ACHN (cell line): ENCODE measurements around the gene PPP1R12B.
"Not testable (repeated sequence)": the region's sequence is repeated elsewhere in the genome, so short reads cannot be mapped to it uniquely, and the experiment has no call there.

ENCODE experiments used
- DNase-seq: peaks from one replicate; pipeline ENCODE4 v3.0.0-alpha.2; 2015
- in situ Hi-C: cut with HindIII; loops from 2 replicates; pipeline ENCODE4 v1.10.0; 2017; ENCODE audit warnings: low sequenced_read_pairs, low pct_ligation_motif_present, low pct_unique_long_range_greater_than_20kb

The PPP1R12B gene

GRCh38 chr1:202625416-202626360 is 277.2 kb downstream of the PPP1R12B start:
- in situ Hi-C loops = no loop called here
- peak; percentile 83 for DNase-seq

- in situ Hi-C loops, DNase-seq: not testable (repeated sequence)
Measured at GRCh38 chr1:202627036-202627435, 278.5 kb downstream of the PPP1R12B start.

- in situ Hi-C loops = no loop called here
Measured at GRCh38 chr1:202627841-202628565, 279.5 kb downstream of the PPP1R12B start.

DNA sequence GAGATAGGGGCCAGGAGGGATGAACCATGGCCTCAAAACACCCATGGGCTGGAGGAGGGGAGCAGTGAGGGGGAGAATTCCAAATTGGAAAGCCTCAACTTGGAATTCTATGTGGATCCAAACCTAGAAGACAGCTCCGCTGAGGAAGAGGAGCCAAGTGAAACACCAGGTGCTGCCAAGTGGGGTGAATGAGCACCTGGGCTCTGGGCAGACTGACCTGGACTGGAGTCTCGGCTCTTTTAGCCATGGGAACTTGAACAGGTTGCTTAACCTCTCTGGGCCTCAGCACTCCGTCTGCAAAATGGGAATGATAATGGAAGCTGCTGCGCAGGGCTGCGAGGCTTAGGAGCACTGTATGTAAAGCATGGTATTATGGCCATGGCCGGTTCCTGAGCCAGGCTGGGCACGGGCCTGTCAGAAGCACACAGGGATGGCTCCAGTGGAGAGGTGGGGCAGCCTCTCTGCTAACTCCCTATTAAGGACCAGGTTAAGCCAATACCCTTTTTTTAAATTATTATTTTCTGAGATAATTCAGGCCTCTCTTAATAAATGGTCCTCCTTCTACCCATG is 280.2 kb downstream of the PPP1R12B start:
- in situ Hi-C loops = no loop called here
- no peak for DNase-seq

More at GRCh38 chr1:202627841-202628565, 279.5 kb downstream of the PPP1R12B start:
- no peak for DNase-seq

- in situ Hi-C loops, DNase-seq: not testable (repeated sequence)
Measured at GRCh38 chr1:202629257-202629811, 280.8 kb downstream of the PPP1R12B start.

GRCh38 chr1:202630096-202630495 is 281.6 kb downstream of the PPP1R12B start:
- in situ Hi-C loops, DNase-seq: not testable (repeated sequence)

DNA sequence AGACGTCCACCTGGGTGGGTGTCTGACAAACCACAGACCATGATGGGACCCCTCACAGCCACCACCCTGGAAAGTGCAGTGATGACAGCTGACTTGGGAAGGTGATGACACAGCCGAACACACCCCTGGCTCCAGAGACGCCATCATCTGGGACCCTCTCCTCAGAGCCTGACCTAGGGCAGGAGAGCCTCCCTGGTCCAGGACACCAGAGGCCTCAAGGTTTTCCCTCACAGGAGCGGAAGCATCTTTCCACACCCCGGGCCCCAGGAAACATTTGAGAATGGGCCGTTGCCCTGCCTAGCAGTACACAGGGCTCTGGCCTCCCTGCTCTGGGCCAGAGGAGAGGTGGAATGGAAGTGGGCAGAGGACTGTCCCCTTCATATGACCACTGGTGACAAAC is 282.0 kb downstream of the PPP1R12B start:
- in situ Hi-C loops = no loop called here

DNA sequence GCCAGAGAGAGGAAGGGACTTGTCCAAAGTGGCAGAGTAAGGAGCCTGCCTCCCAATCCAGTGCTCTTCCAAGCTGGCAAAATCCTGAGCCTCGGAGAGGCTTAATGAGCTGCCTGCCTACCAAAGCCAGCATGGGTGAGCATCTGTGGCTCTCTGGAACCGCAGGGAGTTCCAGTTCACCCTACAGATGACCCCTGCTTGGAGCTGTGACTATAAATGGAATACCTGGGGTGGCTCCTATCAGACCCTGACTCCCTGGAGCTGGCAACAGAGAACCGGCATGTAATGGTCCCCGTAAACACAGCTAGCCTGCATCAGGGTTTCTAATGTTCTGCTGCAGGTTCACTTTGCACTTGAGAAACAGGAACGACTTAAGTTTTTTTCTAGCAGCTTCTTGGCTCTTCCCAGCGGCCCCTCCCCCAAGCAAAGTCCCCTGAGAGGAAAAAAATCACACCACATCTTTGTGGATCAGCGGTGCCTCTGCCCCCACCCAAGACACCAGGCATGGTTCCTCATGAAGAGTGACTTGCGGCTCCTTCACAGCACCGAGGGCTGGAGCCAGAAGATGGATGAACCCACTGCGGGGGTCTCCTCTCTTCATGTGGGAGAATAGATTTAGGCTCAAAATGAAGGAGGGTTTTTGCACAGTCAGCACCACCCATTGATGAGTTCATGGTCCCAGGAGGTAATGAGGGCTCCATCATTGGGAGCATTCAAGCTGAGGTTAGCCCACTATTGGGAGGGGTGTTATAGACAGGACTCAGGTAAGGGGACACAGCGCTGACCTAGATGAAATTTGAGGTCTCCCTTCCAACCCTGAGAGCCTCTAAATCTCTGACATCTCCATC is 282.8 kb downstream of the PPP1R12B start:
- in situ Hi-C loops = no loop called here
- no peak for DNase-seq

More for the DNA sequence above, 282.0 kb downstream of the PPP1R12B start:
- DNase-seq = no peak

DNA sequence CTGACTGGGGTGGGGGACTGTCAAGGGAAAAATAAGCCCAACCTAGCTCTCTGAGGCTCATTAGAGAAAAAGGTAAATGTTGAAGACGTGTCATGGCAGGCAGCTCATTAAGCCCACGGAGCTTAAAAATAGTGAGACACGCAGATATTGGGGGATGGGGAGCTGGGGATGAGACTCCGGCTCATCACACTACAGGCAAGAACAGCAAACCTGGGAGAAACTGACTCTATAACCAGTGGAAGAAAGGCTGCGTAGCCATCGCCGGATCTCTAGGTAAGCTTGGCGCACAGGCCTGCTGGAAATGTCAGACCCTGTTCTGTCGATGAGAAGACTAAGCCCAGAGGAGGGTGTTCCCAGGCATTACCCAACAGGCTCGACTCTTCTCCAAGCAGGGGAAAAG is 283.7 kb downstream of the PPP1R12B start:
- DNase-seq = no peak
- in situ Hi-C loops = no loop called here

DNA sequence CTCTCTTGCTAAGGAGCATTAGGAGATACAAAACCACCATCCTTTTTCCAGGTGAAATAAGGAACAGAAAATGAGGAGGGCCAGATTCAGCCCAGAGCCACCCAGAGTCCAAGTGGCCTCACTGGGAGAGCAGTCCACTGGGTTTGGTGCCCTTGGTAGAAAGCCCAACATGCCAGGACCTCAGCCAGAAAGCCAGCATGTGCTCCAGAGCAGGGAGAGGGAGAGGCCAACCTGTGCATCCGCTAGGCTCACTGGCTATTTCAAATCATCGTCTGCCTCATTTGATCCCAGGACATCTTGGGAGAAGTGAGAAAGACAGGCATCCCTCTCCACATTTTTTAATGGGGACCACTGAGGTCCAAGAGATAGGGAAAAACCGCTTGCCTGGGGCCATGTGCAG is 287.7 kb downstream of the PPP1R12B start:
- DNase-seq, in situ Hi-C loops: not testable (repeated sequence)

DNA sequence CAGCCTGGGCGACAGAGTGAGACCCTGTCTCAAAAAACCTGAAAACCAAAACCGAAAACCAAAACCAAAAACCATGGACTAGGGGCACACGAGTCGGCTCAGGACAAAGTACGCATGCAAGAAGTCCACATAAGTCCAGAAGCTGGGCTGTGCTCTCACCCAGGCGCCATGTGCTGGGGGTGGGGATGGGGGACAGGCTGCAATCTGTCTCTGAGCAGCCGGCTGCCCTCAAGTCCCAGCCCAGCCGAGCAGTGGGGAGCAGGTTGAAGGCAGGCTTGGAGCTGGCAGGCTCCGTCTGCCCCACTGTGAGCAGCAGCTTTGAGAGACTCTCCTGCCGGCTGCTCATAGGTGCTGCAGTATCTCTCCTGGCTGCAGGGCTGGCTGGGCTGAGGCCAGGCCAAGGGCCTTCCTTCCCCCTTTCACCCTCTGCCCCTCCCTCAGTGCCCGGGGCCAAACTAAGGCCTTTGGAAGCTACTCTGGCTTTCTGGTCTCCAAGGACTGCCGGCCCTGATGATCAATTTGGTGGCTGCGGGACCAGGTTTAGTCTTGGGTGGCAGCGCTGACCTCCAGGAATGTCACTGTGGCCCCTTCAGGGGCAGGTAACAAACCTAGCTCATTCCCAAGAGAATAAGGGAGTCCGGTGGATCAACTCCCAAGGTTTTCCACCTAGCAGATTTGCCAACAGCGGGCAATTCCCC is 289.0 kb downstream of the PPP1R12B start:
- in situ Hi-C loops, DNase-seq: not testable (repeated sequence)

DNA sequence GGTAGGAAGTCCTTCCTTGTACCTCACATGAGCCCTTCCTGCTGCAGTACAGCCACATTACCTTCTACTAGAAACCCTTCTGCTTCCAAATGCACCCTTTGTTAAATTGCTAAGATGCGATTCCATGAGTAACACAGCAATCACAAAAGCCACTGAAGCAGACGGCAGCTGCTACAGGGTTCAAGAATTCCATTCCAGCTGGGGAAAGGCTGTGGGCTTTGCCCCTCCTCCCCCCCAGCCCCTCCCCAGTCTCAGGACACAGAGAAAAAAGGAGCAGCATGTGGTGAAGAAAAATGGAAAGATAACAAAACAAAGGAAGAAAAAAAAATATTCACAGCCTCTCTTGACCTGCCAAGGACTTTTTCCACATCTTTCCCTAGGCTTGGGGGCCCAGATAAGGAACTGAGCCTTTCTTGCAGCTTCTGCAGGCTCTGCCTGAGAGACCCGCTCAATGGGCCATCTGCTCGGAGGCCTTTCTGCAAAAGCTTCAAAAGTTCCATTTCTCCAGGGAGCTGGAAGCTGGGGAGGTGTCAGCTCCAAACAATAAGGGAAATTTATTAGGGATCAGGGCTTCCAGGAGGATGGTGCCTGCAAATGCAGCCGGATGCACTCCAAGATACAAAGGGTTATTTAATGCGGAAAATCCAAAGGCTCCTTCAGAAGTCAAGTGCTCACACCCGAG is 289.7 kb downstream of the PPP1R12B start:
- in situ Hi-C loops = no loop called here
- DNase-seq = no peak

DNA sequence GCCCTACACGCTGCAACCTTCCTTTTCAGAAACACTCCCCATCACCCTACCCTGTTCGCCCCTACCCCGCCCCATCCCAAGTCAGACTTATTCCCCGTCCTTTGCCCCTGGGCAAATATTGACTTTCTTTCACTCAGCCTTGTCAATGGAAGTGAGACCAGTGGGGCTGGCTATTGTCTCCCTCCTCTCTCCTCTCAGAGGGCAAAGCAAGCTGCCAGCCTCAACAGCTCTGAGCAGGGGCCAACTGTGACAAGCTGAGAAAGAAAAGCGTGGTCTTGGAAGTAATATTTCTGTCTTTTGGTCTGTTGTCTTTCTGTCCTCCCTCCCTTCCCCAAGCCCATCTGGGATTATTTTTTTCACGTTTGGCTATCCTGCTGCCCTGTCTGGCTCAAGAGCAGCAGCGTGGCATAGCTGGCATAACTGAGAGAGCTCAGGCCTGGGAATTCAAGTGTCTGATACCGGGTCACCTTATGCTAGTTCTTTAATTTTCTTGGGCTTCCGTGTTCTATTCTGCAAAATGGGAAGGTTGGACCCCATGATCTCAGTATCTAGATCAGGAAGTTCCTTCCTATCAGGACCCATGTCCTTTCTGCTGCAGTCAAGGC is 290.3 kb downstream of the PPP1R12B start:
- DNase-seq, in situ Hi-C loops: not testable (repeated sequence)

DNA sequence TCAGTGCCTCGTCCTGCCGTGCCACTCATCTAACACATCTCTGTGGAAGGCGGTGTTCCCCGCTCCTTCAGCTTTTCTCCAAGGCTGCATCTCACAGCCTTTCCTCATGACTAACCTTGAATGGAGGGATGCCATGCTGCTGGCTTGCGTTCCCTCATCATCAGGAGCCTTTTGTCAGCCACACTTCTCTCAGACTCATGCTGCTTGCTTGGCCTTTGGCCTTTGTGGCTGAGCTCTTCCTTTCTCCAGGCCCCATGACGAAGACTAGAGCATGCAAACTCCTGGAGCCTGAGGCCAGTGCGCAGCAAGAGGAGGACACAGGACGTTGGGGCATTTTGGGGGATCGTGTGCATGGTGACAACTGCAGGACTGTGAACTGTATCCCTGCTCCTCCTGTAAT is 291.0 kb downstream of the PPP1R12B start:
- in situ Hi-C loops = no loop called here
- DNase-seq = no peak

DNA sequence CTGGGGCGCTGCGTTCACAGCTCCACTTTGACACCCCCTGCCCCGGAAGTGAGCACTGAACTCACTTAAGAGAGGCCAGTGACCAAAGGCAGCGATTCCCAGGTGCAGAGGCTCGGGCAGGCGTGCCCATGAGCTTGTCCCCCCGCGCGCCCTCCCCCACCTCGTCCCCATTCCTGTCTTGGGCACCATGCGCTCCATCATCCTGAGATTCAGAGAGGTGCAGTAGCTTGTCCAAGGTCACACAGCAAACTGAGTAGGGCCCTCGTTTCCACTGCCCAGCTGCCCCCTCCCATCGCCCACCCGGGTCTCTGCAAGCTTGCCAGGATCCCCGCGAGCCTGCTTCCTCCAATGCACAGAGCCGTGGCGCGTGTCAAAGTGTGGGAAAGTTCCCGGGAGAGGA is 293.7 kb downstream of the PPP1R12B start:
- in situ Hi-C loops = no loop called here
- DNase-seq = no peak
